Panc1 (cell line): ENCODE measurements around the gene RABL6.

ENCODE experiments used
- CTCF ChIP-seq: fragments of 450-650 bp; IDR thresholded peaks from 2 replicates; pipeline ENCODE4 v1.5.1; 2017; ENCODE audit warnings: mild to moderate bottlenecking
- POLR2AphosphoS5 ChIP-seq: IDR thresholded peaks from 2 replicates; pipeline ENCODE4 v1.6.1; 2012; ENCODE audit warnings: mild to moderate bottlenecking, low read depth, low read length, moderate library complexity
- TCF7L2 ChIP-seq: IDR thresholded peaks from 2 replicates; pipeline ENCODE4 v1.6.1; 2011; ENCODE audit warnings: mild to moderate bottlenecking, low read depth, low read length, inconsistent platforms

GRCh38 chr9:136807281-136808074 is at the start of gene RABL6:
- TF ChIP-seq TCF7L2 (no peak), POLR2AphosphoS5 (peak; percentile 81), CTCF (no peak)
